Measurements from ENCODE around the gene ATP2A1. TPM values are rescaled to one million over a fixed set of nuclear protein-coding genes. Genes with fewer than 3 reads are reported as not detected.

Gene ATP2A1
- total and polyA plus RNA-seq, 8 donors = 0.12 to 21.7 (median 1.1) TPM; not detected in 2

- Histone ChIP-seq H3K27ac (no peak overlapping the region), H3K4me3 (no peak overlapping the region), H3K9me3 (no peaks in the 10 kb centered on the region), H3K36me3 (peaks cover 6 to 70% (median 68%) of the 10 kb centered on the region in 4 donors), H3K4me1 (no peaks in the 10 kb centered on the region), H3K27me3 (no peaks in the 10 kb centered on the region)
- intact Hi-C loops (cut with DNase I; ENCODE audit: low total_unique reads) = no loop called here
- WGBS, 5 donors = 79 to 87% (median 87%) methylated on average over 21 to 24 of the region's 24 CpGs
- no peak for TF ChIP-seq POLR2AphosphoS5 (IDR thresholded peaks at IDR 0.05)
- no peak for TF ChIP-seq POLR2A (IDR thresholded peaks at IDR 0.05)
- no peak for TF ChIP-seq EP300 (IDR thresholded peaks at IDR 0.05)
- TF ChIP-seq, protein P1, sequence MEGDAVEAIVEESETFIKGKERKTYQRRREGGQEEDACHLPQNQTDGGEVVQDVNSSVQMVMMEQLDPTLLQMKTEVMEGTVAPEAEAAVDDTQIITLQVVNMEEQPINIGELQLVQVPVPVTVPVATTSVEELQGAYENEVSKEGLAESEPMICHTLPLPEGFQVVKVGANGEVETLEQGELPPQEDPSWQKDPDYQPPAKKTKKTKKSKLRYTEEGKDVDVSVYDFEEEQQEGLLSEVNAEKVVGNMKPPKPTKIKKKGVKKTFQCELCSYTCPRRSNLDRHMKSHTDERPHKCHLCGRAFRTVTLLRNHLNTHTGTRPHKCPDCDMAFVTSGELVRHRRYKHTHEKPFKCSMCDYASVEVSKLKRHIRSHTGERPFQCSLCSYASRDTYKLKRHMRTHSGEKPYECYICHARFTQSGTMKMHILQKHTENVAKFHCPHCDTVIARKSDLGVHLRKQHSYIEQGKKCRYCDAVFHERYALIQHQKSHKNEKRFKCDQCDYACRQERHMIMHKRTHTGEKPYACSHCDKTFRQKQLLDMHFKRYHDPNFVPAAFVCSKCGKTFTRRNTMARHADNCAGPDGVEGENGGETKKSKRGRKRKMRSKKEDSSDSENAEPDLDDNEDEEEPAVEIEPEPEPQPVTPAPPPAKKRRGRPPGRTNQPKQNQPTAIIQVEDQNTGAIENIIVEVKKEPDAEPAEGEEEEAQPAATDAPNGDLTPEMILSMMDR (IDR thresholded peaks at IDR 0.05) = no peak
- DNase-seq = no peak
These were observed 27.6 kb downstream of the ATP2A1 start for GRCh38 chr16:28905800-28906372.

DNA sequence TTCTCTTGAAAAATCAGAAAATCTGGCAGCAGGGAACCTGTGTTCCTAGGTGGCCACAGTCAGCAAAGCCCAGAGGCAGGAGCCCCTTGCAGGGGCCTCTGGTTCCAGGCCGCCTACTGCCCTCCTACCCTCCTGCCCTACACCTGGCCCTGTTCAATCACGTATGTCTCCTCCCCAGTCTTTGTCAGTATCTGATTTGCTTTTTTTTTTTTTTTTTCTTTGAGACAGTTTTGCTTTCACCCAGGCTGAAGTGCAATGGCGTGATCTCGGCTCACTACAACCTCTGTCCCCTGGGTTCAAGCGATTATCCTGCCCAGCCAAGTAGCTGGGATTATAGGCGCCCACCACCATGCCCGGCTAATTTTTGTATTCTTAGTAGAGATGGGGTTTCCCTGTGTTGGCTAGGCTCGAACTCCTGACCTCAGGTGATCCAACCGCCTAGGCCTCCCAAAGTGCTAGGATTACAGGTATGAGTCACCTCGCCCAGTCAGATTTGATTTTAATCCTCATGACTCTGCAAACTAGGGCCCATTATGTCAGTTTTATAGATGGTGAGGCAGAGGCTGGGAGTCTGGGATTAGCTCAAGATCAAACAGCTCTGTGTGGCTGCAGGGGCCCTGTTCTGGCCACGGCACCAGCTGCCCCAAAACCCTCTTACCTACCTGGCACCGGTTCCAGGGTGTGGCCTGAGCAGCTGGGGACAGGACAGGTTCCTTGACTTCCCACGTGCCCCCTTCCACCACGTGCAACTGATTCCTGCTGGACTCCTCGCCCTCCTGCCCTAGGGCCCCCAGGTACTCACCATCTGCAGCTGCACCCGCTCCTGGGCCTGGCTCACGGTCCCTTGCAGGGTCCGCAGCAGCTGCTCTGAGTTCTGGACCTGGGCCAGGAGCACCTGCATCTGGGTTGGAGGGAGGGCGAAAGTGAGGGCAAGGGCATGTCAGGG, 32.1 kb downstream of the ATP2A1 start:
- H3K4me3 ChIP-seq = no peak overlapping the region
- H3K27ac ChIP-seq = no peak overlapping the region
- peaks cover 22 to 97% (median 92%) of the 10 kb centered on the region in 4 donors for H3K36me3 ChIP-seq
- no peaks in the 10 kb centered on the region for H3K4me1 ChIP-seq
- intact Hi-C loops (cut with DNase I; ENCODE audit: low total_unique reads) = loop anchor here (10.0 kb wide), 1 partner anchor 46 kb away; the partner anchor contains the start of gene SH2B1
- TF ChIP-seq POLR2AphosphoS5 (IDR thresholded peaks at IDR 0.05) (no peak), EP300 (IDR thresholded peaks at IDR 0.05) (no peak), POLR2A (IDR thresholded peaks at IDR 0.05) (no peak)
- TF ChIP-seq, protein P1 (IDR thresholded peaks at IDR 0.05) = no peak
- DNase-seq = peak in 1 of 2 donors; percentile 58
- WGBS, 5 donors = 67 to 80% (median 75%) methylated on average over 19 of the region's 19 CpGs
- no peaks in the 10 kb centered on the region for H3K9me3 ChIP-seq
- H3K27me3 ChIP-seq = no peaks in the 10 kb centered on the region

GRCh38 chr16:28912558-28912957, 34.3 kb downstream of the ATP2A1 start:
- peaks cover 30 to 97% (median 92%) of the 10 kb centered on the region in 4 donors for H3K36me3 ChIP-seq
- H3K27me3 ChIP-seq = no peaks in the 10 kb centered on the region
- no peak overlapping the region for H3K4me3 ChIP-seq
- H3K9me3 ChIP-seq = no peaks in the 10 kb centered on the region
- no peaks in the 10 kb centered on the region for H3K4me1 ChIP-seq
- DNase-seq = no peak
- TF ChIP-seq, protein P1 (IDR thresholded peaks at IDR 0.05) = no peak
- TF ChIP-seq POLR2A (IDR thresholded peaks at IDR 0.05) (no peak), POLR2AphosphoS5 (IDR thresholded peaks at IDR 0.05) (no peak), EP300 (IDR thresholded peaks at IDR 0.05) (no peak)
- intact Hi-C loops (cut with DNase I; ENCODE audit: low total_unique reads) = loop anchor here (10.0 kb wide), 1 partner anchor 48 kb away; the partner anchor contains the start of gene SH2B1
- no peak overlapping the region for H3K27ac ChIP-seq
- 88 to 92% (median 91%) methylated on average over 12 of the region's 12 CpGs for WGBS, 5 donors

DNA sequence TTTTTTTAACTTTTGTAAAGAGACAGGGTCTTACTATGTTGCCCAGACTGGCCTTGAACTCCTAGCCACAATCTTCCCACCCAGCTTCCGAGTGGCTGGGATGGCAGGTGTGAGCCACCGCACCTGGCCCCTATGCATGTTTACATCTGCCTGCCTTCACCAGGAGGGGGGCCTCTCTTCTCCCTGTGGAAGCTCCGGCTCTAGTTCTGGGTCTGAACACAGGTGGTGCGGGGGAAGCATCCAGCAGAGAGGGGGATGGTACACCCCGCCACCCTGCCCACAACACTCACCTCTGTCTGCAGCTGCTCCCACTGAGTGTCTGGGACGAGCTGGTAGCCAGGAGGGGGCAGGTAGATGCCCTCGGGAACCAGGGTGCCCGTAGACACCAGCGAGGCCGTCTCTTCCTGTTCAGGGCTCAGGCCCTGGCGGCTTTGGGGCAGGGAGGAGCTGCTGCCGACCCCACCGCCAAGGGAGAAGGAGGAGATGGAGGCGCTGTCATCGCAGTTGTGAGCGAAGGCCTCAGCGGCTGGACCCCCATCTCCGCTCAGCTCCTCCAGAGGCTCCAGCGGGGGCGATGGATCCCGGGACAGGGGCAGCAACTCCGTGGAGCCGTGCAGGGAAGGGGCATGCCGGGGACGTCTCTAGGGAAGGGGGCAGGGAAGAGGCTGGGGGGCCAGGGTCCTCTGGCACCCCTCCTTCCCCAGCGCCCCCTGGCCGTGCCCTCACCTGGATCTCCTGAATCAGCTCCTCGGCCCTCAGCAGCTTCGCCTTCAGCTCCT, 35.8 kb downstream of the ATP2A1 start:
- no peak for DNase-seq
- H3K4me3 ChIP-seq = no peak overlapping the region
- H3K36me3 ChIP-seq = peaks cover 33 to 95% (median 91%) of the 10 kb centered on the region in 4 donors
- no peak overlapping the region for H3K27ac ChIP-seq
- intact Hi-C loops (cut with DNase I; ENCODE audit: low total_unique reads) = loop anchor here (10.0 kb wide), 1 partner anchor 49 kb away; the partner anchor contains the start of gene SH2B1
- 90 to 95% (median 91%) methylated on average over 20 to 29 of the region's 29 CpGs for WGBS, 5 donors
- H3K27me3 ChIP-seq = no peaks in the 10 kb centered on the region
- H3K4me1 ChIP-seq = no peaks in the 10 kb centered on the region
- TF ChIP-seq POLR2AphosphoS5 (IDR thresholded peaks at IDR 0.05) (no peak), POLR2A (IDR thresholded peaks at IDR 0.05) (no peak), EP300 (IDR thresholded peaks at IDR 0.05) (no peak)
- TF ChIP-seq, protein P1 (IDR thresholded peaks at IDR 0.05) = no peak
- no peaks in the 10 kb centered on the region for H3K9me3 ChIP-seq
